Activated T-helper 1 cell treated with anti-CD3 and anti-CD28 coated beads, Interleukin-12 subunit alpha, Interleukin-12 subunit beta, Interleukin-2, Interleukin-4 antibody, amounts not matched to agents 30 ng/mL and 10 ng/mL and 1 ng/mL, durations not matched to agents 14 hours and 24 hours and 36 hours (primary cell): Measurements from ENCODE around the gene FRMD5. TPM values are rescaled to one million over a fixed set of nuclear protein-coding genes. Genes with fewer than 3 reads are reported as not detected.

Experiments used
- DNase-seq: peaks from one replicate; pipeline ENCODE4 v3.0.0; 2021; ENCODE audit warnings: low spot score
- H3K27ac Mint-ChIP-seq: one replicate; pipeline ENCODE4 v1.8.0; 2021; ENCODE audit warnings: mild to moderate bottlenecking, mixed read lengths
- H3K27me3 Mint-ChIP-seq: one replicate; pipeline ENCODE4 v1.8.0; 2022; ENCODE audit warnings: mild to moderate bottlenecking, moderate library complexity, mixed read lengths; ENCODE audit not compliant: insufficient read depth
- H3K36me3 Mint-ChIP-seq: one replicate; pipeline ENCODE4 v1.8.0; 2021; ENCODE audit warnings: low read depth, mixed read lengths
- H3K4me1 Mint-ChIP-seq: one replicate; pipeline ENCODE4 v1.8.0; 2021; ENCODE audit warnings: low read depth, mixed read lengths
- H3K4me3 Mint-ChIP-seq: one replicate; pipeline ENCODE4 v1.8.0; 2021; ENCODE audit warnings: mild to moderate bottlenecking, moderate library complexity, mixed read lengths
- H3K9me3 Mint-ChIP-seq: one replicate; pipeline ENCODE4 v1.8.0; 2021; ENCODE audit warnings: mixed read lengths
- intact Hi-C: fragments of 100-400 bp; cut with micrococcal nuclease; formaldehyde crosslinking; loops from one replicate; pipeline ENCODE4 v1.15.1; 2024
- total RNA-seq: library from RNA; stranded (reverse); gene quantifications from 2 replicates; pipeline ENCODE4 v1.2.3, GENCODE V29; 2022

Gene FRMD5
- total RNA-seq, 1 donor from 2014 or later, result not detected

DNA sequence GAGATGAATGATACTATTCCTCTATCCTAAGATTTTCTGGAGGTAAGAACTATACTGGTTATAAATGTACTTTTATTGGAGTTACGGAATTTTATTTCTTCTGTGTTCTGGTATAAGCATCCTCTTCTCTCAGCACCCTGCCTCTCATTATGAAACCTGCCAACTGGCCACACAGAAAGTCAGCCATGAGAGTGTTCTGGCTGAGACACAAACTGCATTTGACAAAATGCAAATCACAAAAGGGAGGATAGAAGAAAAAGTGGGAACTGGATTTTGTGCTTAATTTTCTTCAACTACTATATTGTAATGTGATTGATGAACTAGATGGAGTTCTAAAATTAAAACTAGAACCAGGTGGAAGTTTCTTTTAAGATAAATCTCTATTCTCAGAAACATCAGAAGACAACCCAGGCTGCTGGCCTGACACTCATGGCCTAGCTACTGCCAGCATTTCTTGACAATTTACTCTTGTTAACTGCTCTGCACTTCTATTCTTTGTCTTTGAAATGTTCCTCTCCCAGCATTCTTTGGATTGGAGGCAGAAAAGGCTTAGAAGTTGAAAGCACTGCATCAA is 225.2 kb downstream of the FRMD5 start:
- Mint-ChIP-seq H3K36me3 (no peaks in the 10 kb centered on the region), H3K4me1 (peaks cover 16% of the 10 kb centered on the region), H3K4me3 (no peak overlapping the region), H3K27me3 (peaks cover 8% of the 10 kb centered on the region), H3K9me3 (no peaks in the 10 kb centered on the region), H3K27ac (no peak overlapping the region)
- no peak for DNase-seq
- intact Hi-C loops, result loop anchor here (10.0 kb wide), 1 partner anchor 315 kb away; the partner anchor contains the start of gene GOLM2

DNA sequence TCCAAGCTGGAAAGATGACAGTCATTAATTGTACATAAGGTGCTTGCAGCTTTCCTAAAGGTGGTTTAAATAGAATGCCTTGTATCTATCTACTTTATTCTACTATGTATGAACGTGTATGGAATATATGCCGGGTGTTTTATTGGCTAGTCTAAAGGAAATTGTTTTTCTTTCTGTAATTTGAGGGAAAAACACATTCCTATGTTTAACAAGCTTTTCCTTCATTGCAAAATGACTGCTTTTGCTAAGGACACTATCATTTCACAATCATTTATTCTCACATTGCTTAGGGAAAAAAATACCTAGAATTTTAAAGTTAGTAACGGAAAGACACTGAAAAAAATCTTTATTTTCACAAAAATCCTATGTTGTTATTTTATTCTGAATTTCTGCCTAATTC is 226.5 kb downstream of the FRMD5 start:
- Mint-ChIP-seq H3K4me1 (peaks cover 4% of the 10 kb centered on the region), H3K4me3 (no peak overlapping the region), H3K9me3 (no peaks in the 10 kb centered on the region), H3K36me3 (no peaks in the 10 kb centered on the region), H3K27ac (no peak overlapping the region), H3K27me3 (peaks cover 14% of the 10 kb centered on the region)
- DNase-seq, result no peak
- intact Hi-C loops, result no loop called here

DNA sequence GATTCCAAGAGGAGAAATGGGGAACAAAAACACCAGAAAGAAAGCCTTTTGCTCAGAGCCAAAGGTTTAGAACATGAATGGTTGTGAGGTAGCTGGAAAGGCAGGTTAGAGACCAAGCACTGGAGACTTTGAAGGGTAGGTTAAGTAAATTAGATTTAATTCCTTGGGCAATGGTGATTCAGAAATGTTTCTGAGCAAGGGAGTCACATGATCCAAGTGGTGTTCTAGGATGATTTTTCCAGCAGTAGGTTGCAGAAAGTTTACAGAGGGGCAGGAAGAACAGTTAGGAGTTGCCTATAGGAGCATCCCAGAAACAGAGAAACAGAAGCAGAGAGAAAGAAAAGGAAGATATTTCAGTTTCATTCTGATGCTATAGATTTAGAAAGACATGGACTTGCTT is 228.4 kb downstream of the FRMD5 start:
- intact Hi-C loops, result no loop called here
- Mint-ChIP-seq H3K27ac (no peak overlapping the region), H3K4me1 (no peaks in the 10 kb centered on the region), H3K9me3 (no peaks in the 10 kb centered on the region), H3K27me3 (peaks cover 14% of the 10 kb centered on the region), H3K4me3 (no peak overlapping the region), H3K36me3 (no peaks in the 10 kb centered on the region)
- no peak for DNase-seq

GRCh38 chr15:43958861-43959330 is 236.2 kb downstream of the FRMD5 start:
- no peaks in the 10 kb centered on the region for H3K9me3 Mint-ChIP-seq
- no peak for DNase-seq
- peaks cover 9% of the 10 kb centered on the region for H3K4me1 Mint-ChIP-seq
- H3K36me3 Mint-ChIP-seq, result no peaks in the 10 kb centered on the region
- peaks cover 2% of the 10 kb centered on the region for H3K27me3 Mint-ChIP-seq
- H3K27ac Mint-ChIP-seq, result no peak overlapping the region
- H3K4me3 Mint-ChIP-seq, result no peak overlapping the region
- intact Hi-C loops, result no loop called here

GRCh38 chr15:43957724-43958123 is 237.3 kb downstream of the FRMD5 start:
- no peak overlapping the region for H3K27ac Mint-ChIP-seq
- intact Hi-C loops, result no loop called here

DNA sequence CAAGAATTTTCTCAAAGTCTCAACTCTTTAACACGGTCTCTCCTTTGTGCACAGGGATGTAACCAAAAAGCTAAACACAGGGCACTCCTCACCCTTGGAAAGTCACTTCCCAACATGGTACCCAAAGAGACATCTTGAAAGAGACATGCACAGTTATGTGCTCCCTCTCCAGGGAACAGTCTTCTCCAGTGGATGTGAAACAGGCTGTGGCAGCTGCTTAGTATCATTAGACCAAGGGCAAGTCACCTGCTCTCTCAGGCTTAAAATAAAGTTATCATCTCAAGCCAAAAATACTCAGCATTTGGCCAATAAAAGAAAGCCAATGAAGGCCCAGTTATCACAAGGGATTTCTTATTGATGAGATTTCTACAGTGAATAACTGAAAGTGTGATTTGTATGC is 239.9 kb downstream of the FRMD5 start:
- no peak for DNase-seq
- intact Hi-C loops, result no loop called here
- H3K9me3 Mint-ChIP-seq, result no peaks in the 10 kb centered on the region
- H3K4me3 Mint-ChIP-seq, result no peak overlapping the region
- peaks cover 2% of the 10 kb centered on the region for H3K27me3 Mint-ChIP-seq
- H3K36me3 Mint-ChIP-seq, result no peaks in the 10 kb centered on the region
- peaks cover 18% of the 10 kb centered on the region for H3K4me1 Mint-ChIP-seq
- H3K27ac Mint-ChIP-seq, result no peak overlapping the region

More at GRCh38 chr15:43957724-43958123, 237.3 kb downstream of the FRMD5 start:
- H3K9me3 Mint-ChIP-seq, result no peaks in the 10 kb centered on the region
- H3K4me3 Mint-ChIP-seq, result no peak overlapping the region
- H3K4me1 Mint-ChIP-seq, result peaks cover 18% of the 10 kb centered on the region
- H3K36me3 Mint-ChIP-seq, result no peaks in the 10 kb centered on the region
- no peak for DNase-seq
- H3K27me3 Mint-ChIP-seq, result no peaks in the 10 kb centered on the region

GRCh38 chr15:43954181-43954621 is 240.9 kb downstream of the FRMD5 start:
- Mint-ChIP-seq H3K4me1 (peaks cover 28% of the 10 kb centered on the region), H3K4me3 (no peak overlapping the region), H3K36me3 (no peaks in the 10 kb centered on the region), H3K27ac (peak overlapping the region; percentile 82), H3K9me3 (no peaks in the 10 kb centered on the region), H3K27me3 (peaks cover 5% of the 10 kb centered on the region)
- no peak for DNase-seq
- intact Hi-C loops, result loop anchor here (1.0 kb wide), 1 partner anchor 23 kb away; no protein-coding TSS in a partner anchor

DNA sequence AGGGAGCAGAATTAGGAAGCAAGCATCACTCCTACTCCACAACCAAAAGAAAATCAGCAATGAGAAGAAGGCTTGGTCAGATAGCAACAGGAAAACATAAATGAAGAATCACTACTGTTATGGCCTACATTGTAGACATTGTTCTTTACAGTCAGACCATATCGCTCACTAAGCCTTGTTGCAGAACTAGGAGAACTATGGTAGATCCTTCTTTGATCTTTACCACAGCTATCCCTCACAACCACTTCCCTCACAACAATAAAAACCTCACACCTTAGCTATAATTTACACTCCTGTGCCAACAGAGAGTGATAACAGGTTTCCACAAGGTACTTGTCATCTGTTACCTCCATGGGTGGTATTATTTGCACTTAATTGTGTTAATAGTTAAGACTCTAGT is 241.7 kb downstream of the FRMD5 start:
- H3K4me3 Mint-ChIP-seq, result no peak overlapping the region
- H3K9me3 Mint-ChIP-seq, result no peaks in the 10 kb centered on the region
- intact Hi-C loops, result no loop called here
- no peaks in the 10 kb centered on the region for H3K36me3 Mint-ChIP-seq
- peak overlapping the region; percentile 36 for H3K27ac Mint-ChIP-seq
- DNase-seq, result no peak
- H3K4me1 Mint-ChIP-seq, result peaks cover 36% of the 10 kb centered on the region
- H3K27me3 Mint-ChIP-seq, result peaks cover 5% of the 10 kb centered on the region

GRCh38 chr15:43950531-43950930 is 244.5 kb downstream of the FRMD5 start:
- DNase-seq, result no peak
- no peaks in the 10 kb centered on the region for H3K36me3 Mint-ChIP-seq
- H3K9me3 Mint-ChIP-seq, result no peaks in the 10 kb centered on the region
- intact Hi-C loops, result no loop called here
- peaks cover 48% of the 10 kb centered on the region for H3K4me1 Mint-ChIP-seq
- H3K27ac Mint-ChIP-seq, result no peak overlapping the region
- H3K27me3 Mint-ChIP-seq, result peaks cover 5% of the 10 kb centered on the region
- H3K4me3 Mint-ChIP-seq, result no peak overlapping the region

GRCh38 chr15:43948691-43949325 is 246.3 kb downstream of the FRMD5 start:
- Mint-ChIP-seq H3K9me3 (no peaks in the 10 kb centered on the region), H3K27ac (peak overlapping the region; percentile 75), H3K27me3 (peaks cover 5% of the 10 kb centered on the region), H3K4me3 (no peak overlapping the region), H3K4me1 (peaks cover 38% of the 10 kb centered on the region), H3K36me3 (no peaks in the 10 kb centered on the region)
- intact Hi-C loops, result loop anchor here (1.0 kb wide), 1 partner anchor 28 kb away; no protein-coding TSS in a partner anchor
- DNase-seq, result no peak

- H3K36me3 Mint-ChIP-seq, result no peaks in the 10 kb centered on the region
- no peaks in the 10 kb centered on the region for H3K27me3 Mint-ChIP-seq
- peaks cover 13% of the 10 kb centered on the region for H3K4me1 Mint-ChIP-seq
- intact Hi-C loops, result no loop called here
- DNase-seq, result no peak
- H3K27ac Mint-ChIP-seq, result no peak overlapping the region
- H3K4me3 Mint-ChIP-seq, result no peak overlapping the region
- no peaks in the 10 kb centered on the region for H3K9me3 Mint-ChIP-seq
These were observed 251.6 kb downstream of the FRMD5 start for GRCh38 chr15:43943511-43943910.

GRCh38 chr15:43942194-43942593 is 252.9 kb downstream of the FRMD5 start:
- intact Hi-C loops, result no loop called here
- Mint-ChIP-seq H3K9me3 (no peaks in the 10 kb centered on the region), H3K36me3 (no peaks in the 10 kb centered on the region), H3K4me1 (peaks cover under 1% of the 10 kb centered on the region), H3K4me3 (no peak overlapping the region), H3K27me3 (peaks cover 3% of the 10 kb centered on the region), H3K27ac (no peak overlapping the region)
- DNase-seq, result no peak

- H3K9me3 Mint-ChIP-seq, result no peaks in the 10 kb centered on the region
- H3K27ac Mint-ChIP-seq, result no peak overlapping the region
- no peaks in the 10 kb centered on the region for H3K4me1 Mint-ChIP-seq
- H3K27me3 Mint-ChIP-seq, result peaks cover 3% of the 10 kb centered on the region
- DNase-seq, result no peak
- intact Hi-C loops, result no loop called here
- H3K4me3 Mint-ChIP-seq, result no peak overlapping the region
- no peaks in the 10 kb centered on the region for H3K36me3 Mint-ChIP-seq
These were observed 253.5 kb downstream of the FRMD5 start for GRCh38 chr15:43941555-43941954.
